Cardiac septum (tissue), 1 donor: ENCODE measurements around the gene CCDC61. TPM values are rescaled to one million over a fixed set of nuclear protein-coding genes. Genes with fewer than 3 reads are reported as not detected.

ENCODE experiments used
- DNase-seq: peaks from one replicate; pipeline ENCODE4 v3.0.0-alpha.2; 2020; ENCODE audit warnings: low spot score
- intact Hi-C: fragments of 100-400 bp; cut with DNase I; formaldehyde crosslinking; loops from one replicate; pipeline ENCODE4 v1.14.0; 2022
- total RNA-seq: library from RNA; stranded (reverse); fragmentation: NEBNext Ultra II Directional; extraction: Animal tissue kit (Norgen Biotek cat#: 25700); gene quantifications from one replicate; pipeline ENCODE4 v1.2.1, GENCODE V29; 2021
- donor health status: DM: no; HTN: no; CAD: no.

The CCDC61 gene
- total RNA-seq, 1 donor from 2014 or later, result 10.4 TPM

DNA sequence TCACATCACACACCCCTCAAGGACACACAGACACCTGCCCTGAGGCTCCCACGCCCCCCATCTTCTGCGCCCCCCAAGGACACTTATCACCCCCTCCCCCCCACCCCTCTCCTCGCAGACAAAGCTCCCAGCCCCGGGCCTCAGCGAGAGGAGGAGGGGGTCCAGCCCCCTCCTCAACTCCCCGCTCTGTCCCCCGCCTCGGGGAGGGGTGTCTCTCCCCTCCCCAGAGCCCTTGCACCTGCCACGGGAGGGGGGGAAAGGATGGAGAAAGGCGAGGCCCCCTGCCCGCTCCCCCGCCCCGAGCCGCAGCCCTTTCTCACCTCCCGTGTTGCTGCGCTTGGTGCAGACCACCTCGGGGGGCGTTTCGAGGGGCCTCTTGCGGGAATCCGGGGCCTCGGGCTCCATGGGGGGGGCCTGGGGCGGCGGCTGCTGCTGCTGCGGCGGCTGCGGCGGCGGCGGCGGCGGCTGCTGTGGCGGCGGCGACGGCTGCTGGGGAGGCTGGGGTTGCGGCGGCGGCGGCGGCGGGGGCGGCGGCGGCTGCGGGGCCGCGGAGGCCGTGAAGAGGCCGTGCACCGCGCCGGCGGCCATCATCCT is 22.2 kb upstream of the CCDC61 start:
- DNase-seq, result no peak
- intact Hi-C loops, result no loop called here

DNA sequence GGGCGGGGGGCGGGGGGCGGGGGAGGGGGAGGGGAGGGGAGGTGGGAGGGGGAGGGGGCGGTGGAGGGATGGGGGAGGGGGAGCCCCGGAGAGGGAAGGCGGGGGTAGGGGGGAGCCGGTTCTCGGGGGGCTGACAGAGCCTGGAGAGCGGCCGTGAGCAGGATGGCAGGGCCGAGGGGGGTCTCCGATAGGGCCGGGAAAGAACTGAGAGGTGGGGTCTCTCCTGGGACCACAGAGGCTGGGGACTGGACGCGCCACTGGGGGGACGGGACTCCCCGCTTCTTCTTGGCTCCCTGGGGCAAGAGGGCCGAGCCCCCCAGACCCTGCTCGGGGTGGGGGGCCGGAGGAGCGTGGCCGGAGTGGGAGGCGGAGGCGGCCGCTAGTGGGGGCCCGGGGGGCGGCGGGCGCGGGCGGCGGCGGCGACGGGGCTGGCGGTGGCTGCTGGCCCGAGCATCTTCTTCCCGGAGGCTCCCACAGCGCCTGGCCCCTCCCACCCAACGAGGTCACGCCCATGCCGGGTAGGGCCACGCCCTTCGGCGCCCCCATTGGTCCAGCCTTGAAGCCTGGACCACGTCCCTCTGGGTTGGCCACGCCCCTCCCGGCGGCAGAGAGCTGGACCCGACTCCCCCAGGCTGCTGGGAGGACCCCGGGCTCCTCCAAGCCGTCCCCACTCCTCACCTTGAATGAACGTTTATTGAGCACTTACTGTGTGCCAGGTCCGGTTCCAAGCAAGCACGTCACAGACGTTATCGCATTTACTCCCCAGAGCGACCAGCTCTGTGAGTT is 21.5 kb upstream of the CCDC61 start, which contains the start of gene NOVA2:
TSS of gene NOVA2 (minus strand) at position 313 of the 786 bp plus-strand sequence. CDS start 514 bp downstream, outside the sequence.
- intact Hi-C loops, result no loop called here
- DNase-seq, result peak; percentile 84

DNA sequence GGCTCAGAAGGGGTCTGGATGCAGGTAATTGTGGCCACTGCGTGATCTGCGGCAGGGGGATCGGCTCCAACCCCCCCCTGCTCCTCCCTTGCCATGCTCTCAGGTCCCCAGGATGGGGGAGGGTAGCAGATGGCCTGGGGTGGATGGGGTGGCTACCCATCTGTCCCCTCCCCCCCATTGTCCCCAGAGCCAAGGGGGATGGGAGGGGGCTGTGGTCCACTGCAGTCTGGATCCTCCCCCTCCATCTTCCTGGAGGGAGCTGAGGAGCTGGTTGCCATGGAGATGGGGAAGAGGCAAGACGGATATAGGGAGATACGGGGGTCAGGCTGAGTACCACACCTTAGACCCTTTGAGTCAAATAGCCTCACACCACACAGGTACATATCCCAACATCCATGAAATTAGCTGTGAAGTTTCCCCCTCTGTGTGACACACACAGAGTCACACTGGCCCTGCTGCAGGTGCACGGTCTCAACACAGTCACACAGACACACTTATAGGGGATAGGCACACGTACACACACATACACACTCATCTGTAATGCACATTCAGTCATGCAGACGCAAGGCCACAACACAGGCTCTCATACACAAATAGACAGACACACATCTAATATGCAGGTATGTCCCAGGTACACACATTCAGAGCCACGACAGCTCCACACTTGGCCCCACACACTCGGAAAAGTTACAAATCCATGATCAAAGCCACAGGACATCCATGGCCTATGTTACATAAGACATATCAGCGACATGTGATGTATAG is 19.8 kb upstream of the CCDC61 start:
- intact Hi-C loops, result no loop called here
- DNase-seq, result no peak

DNA sequence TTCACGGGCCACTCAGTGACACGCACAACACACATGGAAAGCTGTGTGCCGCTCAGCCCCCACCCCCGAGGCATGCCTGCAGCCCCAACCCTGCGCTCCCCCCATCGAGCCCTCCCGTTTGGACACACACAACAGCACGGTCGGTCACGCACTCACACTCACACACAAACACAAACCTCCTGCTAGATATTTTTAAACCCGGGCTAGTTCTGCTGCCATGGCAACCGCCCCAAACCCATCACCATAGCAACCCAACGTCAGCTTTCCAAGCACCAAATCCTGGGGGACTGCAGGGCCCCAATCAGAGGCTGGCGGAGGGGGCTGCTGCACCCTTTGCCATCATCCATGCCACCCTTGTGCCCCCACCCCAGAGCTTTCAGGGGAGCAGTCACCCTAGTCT is 19.1 kb upstream of the CCDC61 start:
- DNase-seq, result no peak
- intact Hi-C loops, result no loop called here

DNA sequence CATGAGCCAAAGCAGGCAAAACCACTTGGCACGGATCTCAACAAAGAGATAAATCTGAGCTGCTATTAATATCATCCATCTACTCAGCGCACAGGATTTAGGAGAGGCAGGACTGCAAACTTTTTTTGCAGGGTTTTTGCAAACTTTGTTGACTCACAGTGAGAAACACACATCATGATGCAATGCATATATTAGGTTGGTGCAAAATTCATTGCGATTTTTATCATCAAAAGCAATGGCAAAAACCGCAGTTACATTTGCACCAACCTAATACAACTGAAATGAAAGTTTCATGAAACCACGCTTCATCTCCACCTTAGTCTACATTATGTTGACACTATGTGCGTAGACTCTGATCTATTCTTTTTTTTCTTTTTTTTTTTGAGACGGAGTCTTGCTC is 17.1 kb upstream of the CCDC61 start:
- intact Hi-C loops, result no loop called here

DNA sequence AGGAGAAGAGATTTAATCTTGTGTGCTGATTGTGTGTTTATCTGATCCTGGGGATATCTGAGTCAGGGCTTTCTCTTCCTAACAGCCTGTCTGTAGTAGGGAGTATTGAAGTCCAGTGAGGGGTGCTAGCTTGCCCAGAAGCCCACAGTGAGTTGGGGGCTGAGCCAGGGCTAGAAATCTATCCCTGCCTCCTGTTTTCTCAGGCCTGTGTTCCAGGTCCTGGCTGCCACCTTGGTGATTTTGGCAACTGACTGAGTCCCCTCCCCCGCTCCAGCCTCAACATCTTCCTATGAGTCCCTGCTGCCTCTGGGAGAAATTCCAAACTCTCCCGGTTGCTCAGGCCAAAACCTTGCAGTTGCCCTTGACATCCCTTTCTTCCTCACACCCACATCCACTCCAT is 13.9 kb upstream of the CCDC61 start:
- intact Hi-C loops, result no loop called here
- DNase-seq, result no peak

More for the DNA sequence above, 17.1 kb upstream of the CCDC61 start:
- DNase-seq, result no peak

DNA sequence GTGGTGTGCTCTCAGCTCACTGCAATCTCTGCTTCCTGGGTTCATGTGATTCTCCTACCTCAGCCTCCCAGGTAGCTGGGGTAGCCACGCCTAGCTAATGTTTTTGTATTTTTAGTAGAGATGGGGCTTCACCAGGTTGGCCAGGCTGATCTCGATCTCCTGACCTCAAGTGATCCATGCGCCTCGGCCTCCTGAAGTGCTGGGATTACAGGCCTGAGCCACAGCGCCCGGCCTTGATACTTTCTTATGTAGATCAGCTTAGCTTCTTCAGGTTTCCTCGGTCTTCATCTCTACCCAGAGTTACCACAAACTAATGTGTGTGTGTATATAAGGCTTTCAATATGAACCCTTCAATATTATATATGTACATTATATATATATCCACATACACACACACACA is 9.9 kb upstream of the CCDC61 start:
- no peak for DNase-seq
- intact Hi-C loops, result no loop called here

DNA sequence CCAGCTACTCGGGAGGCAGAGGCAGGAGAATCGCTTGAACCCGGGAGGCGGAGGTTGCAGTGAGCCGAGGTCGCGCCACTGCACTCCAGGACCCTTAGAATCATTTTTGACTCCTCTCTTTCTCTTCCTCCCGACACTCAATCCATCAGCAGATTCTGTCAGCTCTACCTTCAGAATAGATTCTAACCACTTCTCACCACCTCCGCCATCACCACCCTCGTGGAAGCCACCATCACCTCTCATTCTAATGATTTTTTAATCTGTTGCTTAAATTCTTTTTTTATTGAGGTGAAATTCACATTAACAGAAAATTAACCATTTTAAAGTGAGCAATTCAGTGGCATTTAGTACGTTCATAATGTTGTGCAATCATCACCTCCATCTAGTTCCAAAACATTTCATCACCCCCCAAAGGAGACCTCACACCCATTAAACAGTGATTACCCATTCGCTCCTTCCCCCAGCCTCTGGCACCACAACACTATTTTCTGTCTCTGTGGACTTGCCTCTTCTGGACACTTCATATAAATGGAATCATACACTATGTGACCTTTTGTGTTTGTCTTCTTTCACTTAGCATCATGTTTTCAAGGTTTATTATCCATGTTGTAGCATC is 5.0 kb upstream of the CCDC61 start:
- intact Hi-C loops, result no loop called here
- DNase-seq, result no peak

DNA sequence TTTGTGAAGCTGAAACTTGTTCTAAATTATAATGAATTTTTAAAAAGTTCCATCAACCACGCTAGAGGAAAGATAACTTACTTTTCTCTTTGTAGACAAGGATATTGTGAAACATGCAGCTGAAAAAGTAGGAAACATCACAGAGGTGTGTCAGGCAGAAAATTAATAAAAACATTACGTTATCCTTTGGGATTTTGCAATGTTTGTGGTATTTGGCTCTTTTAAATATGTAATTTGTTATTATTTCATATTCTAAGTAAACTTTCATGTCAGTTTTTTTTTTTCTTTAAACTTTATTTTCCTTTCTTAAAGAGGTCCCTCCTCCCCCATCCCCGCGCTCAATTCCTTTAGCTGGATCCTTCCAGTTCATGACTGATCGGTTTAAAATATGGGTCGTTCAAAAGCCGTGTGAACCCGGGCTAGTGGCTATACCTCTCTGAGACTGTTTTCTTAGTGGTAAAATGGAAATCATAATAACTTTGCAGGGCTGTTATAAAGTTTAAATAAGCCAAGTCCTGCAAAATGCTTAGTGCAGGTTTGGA is 740 bp upstream of the CCDC61 start:
- DNase-seq, result no peak
- intact Hi-C loops, result no loop called here

DNA sequence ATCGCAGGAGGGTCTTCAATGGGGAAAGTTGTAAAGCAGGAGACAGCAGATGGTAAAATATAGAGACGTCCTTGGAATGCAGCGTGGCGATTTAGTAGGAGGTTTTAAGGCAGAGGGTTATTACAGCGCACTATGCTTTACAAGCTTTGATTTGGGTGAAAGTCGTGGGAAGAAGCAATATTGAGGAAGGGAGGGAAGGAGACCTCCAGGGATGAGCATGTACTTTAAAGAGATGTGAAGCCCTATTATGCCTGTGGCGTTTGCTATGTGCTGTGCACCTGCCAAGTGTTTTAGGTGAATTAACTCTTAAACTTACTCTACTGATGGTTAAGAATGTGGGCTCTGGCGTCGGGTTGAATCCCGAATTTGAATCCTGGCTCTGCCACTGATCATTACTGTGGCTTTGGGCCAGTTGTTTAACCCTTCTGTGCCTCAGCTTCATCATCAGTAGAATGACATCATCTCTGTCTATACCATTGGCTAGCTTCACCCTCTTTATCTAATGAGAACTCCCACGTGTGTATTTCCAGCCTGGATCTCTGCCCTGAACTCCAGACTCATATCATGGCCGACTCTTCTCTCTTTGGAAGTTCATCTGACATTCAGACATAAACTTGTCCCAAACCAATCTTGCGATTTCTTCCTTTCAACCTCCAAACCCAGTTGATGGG is 583 bp downstream of the CCDC61 start:
- intact Hi-C loops, result no loop called here
- DNase-seq, result no peak

DNA sequence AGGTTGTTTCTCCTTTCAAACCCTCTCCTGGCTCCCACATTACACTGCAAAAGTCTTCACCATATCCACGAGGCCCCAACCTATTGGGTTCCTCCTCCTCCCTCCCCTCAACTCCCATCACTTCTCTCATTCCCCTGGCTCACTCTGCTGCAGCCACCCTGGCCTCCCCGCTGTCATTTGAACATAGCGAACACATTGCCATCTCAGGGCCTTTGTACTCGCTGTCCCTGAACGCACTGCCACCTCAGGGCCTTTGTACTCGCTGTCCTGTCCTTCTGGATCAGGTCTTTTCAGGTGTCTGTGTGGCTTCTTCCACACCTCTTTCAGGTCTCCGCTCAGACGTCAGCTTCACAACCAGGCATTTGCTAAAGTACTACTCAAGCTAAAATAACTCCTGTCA is 1.7 kb downstream of the CCDC61 start:
- no peak for DNase-seq
- intact Hi-C loops, result no loop called here

DNA sequence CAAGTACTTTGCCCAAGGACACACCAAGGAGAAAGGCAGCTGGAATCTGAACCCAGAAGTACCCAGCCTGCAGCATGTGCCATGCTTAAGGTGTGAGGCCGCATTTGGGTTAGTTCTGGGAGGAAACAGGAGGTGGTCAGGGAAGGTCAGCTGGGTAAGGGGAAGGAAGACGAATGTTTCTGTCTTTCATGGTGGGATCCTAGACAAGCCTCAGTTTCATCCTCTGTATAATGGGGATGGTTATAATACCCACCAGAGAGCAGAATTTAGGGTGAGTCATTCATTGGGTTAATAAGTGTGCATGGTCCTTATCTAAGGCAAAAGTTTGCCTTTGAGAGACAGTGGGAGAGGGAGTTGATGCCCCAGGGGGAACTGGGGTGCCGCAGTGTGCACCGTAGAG is 3.6 kb downstream of the CCDC61 start:
- intact Hi-C loops, result no loop called here
- DNase-seq, result no peak

DNA sequence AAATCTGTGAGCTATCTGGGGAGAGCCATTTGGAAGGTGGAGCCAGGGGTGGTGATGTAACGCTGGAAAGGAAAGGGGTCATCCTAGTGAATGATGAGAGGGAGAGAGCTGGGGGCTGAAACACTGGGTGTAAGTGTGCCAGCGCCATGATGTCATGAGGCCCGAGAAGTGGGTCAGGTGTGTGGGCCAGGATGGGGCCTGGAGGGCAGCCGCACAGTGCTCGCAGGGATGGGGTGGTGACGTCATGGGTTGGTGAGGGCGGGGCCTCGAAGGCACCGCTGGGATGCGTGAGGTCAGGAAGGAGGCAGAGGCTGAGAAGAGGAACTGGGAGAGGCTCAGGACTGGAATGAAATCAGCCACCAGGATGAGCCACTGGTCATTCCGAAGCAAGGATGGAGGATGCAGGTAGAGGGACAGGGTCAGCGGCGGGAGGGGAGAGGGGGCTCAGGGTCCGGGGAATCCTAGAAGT is 4.4 kb downstream of the CCDC61 start:
- intact Hi-C loops, result no loop called here
- DNase-seq, result no peak

DNA sequence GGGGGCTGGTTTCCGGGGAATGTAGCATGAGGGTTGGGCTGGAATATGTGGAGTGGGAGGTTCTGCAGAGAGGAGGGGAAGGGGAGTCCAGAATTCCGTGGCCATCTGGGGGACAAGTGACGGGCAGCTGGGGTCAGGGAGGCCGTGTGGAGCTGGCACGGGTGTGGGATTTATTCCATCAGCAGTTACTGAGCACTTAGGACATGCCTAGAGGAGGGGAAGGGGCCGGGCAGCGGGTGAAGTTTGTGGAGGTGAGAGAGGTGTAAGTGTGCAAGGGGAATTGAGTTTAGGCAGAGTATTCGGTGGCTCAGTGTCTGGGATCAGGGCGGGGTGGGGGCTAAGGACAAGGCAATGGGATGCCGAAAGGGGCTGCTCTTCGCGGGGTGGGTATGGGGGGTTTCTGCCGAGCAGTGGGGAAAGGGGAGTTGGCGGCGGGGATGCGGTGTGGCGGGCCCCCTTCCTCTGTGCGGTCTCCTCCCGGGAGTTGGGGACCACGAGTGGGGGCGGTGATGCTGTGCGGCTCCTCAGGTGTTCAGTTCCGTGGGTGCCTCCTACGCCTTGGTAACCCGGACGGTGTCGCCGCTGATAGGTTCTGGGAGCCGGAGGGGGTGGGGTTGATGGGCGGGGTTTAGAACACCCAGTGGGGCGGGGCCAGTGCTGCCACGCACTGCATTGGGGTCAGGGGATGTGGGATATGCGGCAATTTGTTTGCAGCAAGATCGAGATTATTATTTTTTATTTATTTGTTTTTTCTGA is 5.4 kb downstream of the CCDC61 start:
- intact Hi-C loops, result no loop called here
- DNase-seq, result no peak

DNA sequence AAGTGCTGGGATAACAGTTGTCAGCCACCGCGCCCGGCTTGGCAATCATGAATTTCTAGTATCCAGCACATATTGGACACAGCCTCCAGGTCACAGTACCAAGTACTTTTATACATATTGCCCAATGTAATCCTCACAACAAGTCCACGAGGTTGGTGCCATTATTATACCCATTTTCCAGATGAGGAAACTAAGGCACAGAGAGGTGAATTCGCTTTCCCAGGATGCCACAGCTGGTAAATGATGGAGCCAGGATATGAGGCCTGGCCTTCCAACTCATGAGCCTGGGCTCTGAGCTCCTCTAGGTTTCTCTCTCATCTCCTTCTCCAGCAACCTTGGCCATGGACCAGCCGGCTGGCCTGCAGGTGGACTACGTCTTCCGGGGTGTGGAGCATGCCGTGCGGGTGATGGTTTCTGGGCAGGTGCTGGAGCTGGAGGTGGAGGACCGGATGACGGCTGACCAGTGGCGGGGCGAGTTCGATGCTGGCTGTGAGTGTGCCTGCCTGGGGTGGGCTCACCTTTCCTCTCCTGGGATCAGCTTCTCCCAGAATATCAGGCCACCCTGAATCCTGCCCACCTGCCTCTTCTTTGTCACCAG is 7.5 kb downstream of the CCDC61 start:
- intact Hi-C loops, result no loop called here

DNA sequence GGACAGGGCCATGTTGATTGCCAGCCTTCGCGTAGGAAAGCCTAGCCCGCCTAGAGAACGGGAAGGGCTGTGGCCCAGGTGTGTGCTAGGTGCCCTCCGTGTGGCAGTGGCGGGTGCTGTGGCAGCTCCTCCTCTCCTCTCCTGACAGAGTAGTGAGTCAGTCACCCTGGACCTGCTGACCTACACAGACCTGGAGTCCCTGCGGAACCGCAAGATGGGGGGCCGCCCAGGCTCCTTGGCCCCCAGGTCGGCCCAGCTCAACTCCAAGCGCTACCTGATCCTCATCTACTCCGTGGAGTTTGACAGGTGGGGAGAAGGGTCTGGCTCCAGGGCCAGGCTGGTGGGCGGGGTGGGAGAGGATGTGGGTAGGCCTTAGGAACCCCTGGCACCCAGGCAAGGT is 11.1 kb downstream of the CCDC61 start:
- intact Hi-C loops, result no loop called here
- no peak for DNase-seq

More for the DNA sequence above, 7.5 kb downstream of the CCDC61 start:
- no peak for DNase-seq

DNA sequence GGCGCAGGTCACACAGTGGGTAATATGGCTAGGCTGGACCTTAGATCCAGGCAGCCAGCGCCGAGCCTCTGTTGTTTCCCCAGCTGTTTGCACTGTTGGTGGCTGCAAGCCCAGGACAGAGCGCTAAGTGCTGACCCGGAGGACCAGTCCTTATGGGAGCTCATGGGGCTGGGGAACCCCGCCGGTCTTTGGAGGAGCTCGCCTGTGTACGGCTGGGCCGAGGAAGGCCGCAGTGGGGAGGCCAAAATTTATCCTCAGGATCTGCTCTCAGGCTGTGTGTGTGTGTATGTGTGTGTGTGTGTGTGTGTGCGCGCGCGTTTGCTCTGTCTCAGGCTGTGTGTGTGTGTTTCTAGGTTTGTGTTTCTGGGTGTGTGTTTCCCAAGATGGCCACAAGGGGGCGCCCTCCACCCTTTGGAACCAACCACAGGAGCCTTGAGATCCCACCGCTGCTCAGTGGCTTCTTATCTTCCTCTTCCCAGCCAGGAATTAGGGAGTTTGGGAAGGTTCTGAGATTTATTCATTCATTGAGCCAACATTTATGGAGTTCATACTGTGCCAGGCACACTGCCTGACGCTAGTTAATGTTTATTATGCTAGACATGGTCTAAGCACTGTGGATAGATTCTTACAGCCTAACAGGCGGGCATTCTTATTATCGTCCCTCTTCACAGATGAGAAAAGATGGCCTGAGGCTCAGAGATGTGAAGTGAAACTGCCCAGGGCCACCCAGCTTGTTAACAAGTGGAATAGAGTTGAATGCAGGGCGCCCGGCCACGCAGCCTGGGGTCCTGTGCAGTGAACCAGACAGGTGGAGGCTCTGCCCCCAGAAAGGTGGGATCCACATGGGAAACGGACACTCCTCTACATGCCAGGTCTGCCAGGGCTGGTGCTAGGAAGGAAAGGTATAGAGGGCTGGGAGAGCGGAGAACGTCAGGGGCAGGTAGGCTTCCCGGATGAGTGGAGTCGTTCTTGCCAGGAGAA is 14.6 kb downstream of the CCDC61 start:
- no peak for DNase-seq
- intact Hi-C loops, result no loop called here
